GDM1 (cell line): ENCODE data around the gene ZNF277.

Source experiments
- DNase-seq: peaks from one replicate; lab custom pipeline; 2025; lab: John Stamatoyannopoulos, UW

The ZNF277 gene

DNA sequence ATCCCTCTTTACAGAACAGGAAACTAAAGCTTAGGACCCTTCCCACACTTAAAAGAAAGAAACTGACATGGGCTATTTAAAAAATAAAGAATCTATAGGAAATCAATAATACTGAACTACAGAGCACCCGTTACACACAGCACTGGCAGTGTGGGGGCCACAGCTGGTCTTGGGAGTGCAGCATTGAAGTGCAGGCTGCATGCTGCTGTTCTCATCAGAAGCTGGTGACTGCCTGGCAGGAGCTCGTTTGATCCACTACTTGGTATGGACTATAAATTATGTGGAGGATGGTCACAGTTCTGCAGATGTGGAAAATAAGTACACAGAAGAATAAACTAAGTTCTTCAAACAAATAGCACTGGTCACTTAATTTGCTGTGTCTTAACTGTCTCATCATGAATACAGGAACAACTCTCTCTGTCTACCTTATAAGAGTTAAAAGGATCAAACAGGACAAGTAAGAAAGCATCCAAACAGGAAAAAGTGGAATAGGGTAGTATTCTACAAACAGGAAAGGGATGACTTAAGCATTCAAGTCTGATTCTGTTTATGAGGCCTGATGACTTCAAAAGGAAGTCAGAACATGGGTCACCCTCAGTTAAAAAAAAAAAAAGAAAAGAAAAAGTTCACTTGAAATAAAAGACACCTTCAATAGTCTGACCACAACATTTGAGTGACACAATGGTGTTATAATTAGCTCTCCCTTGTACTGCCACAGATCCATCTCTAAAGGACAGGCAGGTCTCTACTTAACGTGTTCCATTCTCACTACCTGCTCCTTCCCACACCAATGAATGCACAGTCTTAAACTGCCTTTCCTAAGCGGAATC lies 21.3 kb upstream of the ZNF277 start:
- no peak for DNase-seq

- no peak for DNase-seq
Observed at GRCh38 chr7:112186300-112186699, 20.2 kb upstream of the ZNF277 start.

GRCh38 chr7:112188257-112188656 lies 18.2 kb upstream of the ZNF277 start:
- DNase-seq: no peak

GRCh38 chr7:112189691-112190090 lies 16.8 kb upstream of the ZNF277 start:
- DNase-seq: no peak

DNA sequence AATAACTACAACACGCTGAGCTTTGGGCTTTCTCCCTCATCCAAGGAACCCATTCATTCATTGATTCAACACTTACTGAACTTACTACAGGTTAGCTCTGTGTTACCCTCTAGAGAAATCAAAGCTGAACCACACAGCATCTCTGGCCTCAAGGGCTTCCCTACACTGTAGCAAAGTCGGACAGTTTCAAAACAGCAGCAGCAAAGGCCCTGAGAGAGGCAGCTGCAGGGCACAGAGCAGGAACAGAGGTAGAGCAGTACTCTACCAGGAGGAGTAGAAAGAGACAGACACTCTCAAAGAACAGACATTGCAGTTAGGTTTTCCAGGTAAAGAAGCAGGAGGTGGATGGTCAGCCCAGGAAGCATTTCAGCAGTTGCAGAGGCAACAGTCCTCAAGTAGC lies 16.4 kb upstream of the ZNF277 start:
- DNase-seq: no peak

DNA sequence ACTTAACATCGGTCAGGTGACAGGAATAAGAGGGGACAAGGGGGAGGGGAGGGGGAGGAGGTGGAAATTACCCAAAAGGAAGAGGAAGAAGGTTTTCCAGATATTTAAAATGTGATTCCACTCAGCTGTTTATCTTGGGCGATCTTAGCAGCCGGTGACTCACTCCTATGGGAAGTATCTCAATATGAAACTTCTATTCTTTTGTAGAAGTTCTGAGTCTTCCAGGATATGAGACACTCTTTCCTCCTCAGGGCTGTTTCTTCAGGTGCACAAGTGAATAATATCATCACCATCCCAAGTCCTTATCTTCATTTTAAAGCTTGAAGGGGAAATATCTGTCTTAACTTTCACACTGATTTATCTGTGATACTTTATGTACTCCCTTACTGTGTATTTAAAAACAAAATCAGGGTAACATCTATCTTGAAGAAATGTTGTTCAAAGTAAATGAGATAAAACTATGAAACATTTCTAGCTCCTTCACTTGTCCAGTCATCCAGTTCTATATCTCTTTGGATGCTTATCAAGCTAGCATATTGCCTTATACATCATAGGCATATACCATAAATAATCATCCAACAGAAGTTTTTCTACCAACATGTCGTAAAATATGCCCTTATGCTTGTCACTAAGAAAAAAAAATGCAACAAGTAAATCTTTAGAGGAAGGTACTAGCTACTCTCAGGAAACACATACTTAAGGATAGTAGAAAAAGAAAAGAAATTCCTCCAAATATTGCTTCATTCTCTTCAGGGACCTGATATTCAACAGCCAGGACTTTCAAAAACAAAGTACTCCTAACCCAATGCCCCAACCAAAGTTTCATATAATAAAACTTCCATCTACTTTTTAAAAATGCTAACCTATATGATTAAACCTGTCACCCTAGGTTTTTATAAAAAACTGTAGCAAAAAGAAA lies 14.0 kb upstream of the ZNF277 start:
- DNase-seq: no peak

GRCh38 chr7:112193915-112194502 lies 12.5 kb upstream of the ZNF277 start:
- DNase-seq: no peak

DNA sequence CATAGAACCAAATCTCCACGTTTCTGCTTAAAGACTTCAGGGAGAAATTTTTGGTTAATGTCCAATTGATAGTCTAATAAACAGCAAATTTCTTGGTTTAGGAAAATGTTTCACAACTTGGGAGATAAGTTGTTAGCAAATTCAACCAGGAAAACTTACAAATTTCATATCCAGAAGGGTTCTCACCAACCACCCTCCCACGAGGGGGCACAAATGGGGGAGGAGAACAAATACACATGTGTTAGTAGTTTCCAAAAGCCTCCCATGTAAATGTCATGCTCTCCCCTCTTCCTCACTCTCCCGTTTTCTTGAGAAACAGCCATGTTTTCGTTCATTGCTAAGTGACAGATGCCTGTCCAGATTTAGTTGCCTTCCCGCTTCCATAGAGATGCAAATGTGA lies 10.8 kb upstream of the ZNF277 start:
- no peak for DNase-seq

- DNase-seq: no peak
Observed at GRCh38 chr7:112197322-112197721, 9.2 kb upstream of the ZNF277 start.

DNA sequence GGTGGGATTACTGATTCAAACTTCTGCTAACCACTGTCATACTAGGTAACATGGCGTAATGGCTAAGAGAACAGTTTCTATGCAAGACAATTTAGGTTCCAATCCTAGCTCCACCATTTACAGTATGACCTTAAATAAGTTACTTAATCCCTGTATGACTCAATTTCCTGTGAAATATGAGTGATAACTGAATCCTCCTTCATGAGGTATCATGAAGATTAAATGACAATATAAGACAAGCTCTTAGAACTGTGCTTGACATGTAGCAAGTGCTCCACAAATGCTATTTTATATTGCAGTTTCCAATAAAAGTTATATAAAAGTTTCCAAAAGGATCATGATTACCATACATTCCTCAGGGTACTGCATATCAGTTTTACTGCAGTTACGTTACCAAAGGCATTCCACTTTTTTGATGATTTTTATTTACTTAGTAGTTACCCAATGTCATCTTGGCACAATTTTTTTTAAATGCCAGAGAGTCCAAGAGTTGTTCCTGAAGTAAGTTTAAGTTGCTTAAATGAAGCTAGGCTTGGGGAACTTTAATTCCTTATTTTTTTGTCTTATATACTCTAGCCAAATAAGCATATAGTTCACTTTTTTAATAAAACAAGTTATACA lies 7.3 kb upstream of the ZNF277 start:
- DNase-seq: no peak

DNA sequence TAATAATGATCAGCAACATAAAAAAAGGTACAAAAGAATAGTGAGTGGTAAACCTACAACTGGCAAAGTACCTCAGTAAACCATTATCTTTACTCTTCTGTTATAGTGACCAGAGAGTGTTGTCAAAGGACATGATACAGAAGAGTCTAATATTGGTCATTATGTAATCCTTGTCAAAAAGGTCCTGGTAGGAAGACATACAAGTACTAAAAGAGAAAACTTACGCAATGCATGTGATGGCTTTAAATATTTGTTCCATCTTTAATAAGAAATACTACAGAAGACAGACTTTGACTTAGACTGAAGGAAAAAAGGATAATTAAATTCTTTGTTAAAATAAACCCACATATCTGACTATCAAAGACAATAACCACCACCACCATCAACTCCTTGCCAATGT lies 6.8 kb upstream of the ZNF277 start:
- DNase-seq: no peak

DNA sequence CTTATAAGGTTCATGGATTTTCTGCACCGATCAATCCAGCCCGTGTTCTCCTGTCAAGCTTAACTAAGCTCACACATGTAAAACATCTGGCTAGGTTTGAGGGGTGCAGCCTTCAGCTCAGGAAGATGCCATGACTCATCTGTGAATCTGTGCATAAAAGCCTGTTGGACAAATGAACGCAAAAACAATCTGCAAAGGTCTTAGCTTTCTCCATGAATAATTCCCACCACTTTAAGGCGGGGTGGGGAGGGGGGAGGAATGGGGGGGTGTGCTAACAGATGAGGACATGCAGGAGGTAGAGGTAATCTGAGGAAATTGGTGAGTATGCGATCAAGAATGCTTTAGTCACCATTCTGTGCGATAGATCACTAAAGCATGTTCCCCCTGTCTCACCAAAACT lies 5.1 kb upstream of the ZNF277 start:
- no peak for DNase-seq

DNA sequence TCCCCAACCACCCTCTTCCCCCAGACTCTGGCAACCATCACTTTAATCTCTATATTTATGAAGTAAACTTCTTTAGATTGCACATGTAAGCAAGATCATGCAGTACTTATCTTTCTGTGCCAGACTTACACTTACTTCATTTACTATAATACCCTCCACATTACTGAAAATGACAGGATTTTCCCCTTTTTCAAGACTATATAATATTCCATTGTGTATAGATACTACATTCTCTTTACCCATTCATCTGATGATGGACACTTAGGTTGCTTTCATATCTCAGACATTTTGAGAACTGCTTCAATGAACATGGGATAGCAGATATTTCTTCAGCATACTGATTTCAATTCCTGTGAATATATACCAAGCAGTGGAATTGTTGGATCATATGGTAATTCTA lies 4.7 kb upstream of the ZNF277 start:
- DNase-seq: no peak

- no peak for DNase-seq
Observed at GRCh38 chr7:112202816-112203215, 3.7 kb upstream of the ZNF277 start.

- DNase-seq: no peak
Observed at GRCh38 chr7:112203365-112203739, 3.1 kb upstream of the ZNF277 start.

DNA sequence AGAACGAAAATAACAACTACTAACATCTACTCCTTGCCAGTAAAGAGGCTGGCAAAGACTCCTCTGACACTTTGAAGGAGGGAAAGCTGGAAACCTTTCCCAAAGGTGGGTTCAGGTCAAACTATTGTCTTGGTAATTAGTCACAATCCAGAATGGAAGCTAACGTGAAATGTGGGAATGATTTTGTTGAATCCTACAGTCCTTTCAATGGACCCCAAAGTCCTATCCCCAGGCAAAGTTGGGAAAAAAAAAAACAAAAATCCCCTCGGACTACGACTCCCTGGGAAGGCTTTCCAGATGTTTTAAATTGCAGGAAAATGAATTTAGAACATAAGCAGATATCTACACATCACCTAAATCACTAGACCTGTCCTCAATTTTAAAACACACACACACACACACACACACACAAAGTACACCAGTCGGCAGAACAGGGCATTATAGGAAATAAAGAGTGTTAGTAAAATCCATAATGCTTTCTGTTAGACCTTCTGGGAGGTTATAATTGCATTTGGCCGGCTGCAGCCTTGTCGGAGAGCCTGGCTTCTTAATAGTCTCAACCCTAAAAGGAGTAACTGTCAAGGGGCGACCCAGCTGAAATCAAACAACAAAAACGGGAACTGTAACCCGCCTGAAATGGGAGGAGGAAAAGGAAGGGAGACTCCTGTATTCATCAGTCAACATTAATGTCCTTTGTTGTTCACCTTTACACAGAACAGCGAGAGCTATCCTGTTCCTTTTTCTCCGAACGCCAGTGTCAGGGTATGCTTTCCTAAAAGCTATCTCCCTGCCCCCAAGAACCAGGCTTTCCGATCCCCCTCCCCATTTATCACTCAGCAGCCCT lies 1.8 kb upstream of the ZNF277 start:
- peak; percentile 12 for DNase-seq

- peak; percentile 28 for DNase-seq
Observed at GRCh38 chr7:112205343-112206237, 905 bp upstream of the ZNF277 start.

GRCh38 chr7:112206991-112207592 lies 597 bp downstream of the ZNF277 start:
- DNase-seq: no peak

DNA sequence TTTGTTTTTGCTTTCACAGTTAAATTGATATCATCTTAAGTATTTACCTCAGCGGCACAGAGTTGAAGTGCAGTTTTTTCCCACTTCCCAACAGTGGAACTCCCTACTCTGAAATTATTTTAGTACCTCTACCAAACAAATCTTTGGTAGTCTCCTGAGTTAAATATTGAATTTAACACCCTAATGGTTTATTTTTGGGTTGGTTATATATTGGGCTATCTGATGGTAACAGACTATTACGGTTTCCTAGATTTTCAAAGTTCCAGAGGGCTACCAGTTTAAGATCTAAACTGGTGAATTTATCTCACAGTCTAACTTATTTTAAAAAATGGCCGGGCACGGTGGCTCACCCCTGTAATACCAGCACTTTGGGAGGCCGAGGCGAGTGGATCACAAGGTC lies 1.3 kb downstream of the ZNF277 start:
- no peak for DNase-seq

GRCh38 chr7:112211348-112211907 lies 4.9 kb downstream of the ZNF277 start:
- no peak for DNase-seq
